ENCODE results near the gene ZNF804B.

ZNF804B gene

GRCh38 chr7:89002981-89003956, 243.8 kb downstream of the ZNF804B start:
- ChIA-PET POLR2A (no interaction called here), CTCF (no interaction called here)
- no peak for TF ChIP-seq CTCF (IDR thresholded peaks at IDR 0.05; ENCODE audit: insufficient read depth, low read length, missing control alignments)
- no peak for DNase-seq (ENCODE audit: low read depth, low spot score)
- H3K4me3 ChIP-seq (ENCODE audit: low read depth, low read length): no peak overlapping the region

GRCh38 chr7:89012016-89012415, 252.5 kb downstream of the ZNF804B start:
- ChIA-PET POLR2A (no interaction called here), CTCF (no interaction called here)
- no peak overlapping the region for H3K4me3 ChIP-seq (ENCODE audit: low read depth, low read length)
- no peak for DNase-seq (ENCODE audit: low read depth, low spot score)
- no peak for TF ChIP-seq CTCF (IDR thresholded peaks at IDR 0.05; ENCODE audit: insufficient read depth, low read length, missing control alignments)

- DNase-seq (ENCODE audit: low read depth, low spot score): no peak
- TF ChIP-seq CTCF (IDR thresholded peaks at IDR 0.05; ENCODE audit: insufficient read depth, low read length, missing control alignments): no peak
- H3K4me3 ChIP-seq (ENCODE audit: low read depth, low read length): no peak overlapping the region
- ChIA-PET POLR2A (no interaction called here), CTCF (no interaction called here)
Observed at GRCh38 chr7:89017695-89018094, 258.2 kb downstream of the ZNF804B start.

- no peak for DNase-seq (ENCODE audit: low read depth, low spot score)
- ChIA-PET CTCF (no interaction called here), POLR2A (no interaction called here)
- no peak for TF ChIP-seq CTCF (IDR thresholded peaks at IDR 0.05; ENCODE audit: insufficient read depth, low read length, missing control alignments)
- no peak overlapping the region for H3K4me3 ChIP-seq (ENCODE audit: low read depth, low read length)
Observed at GRCh38 chr7:89021741-89022140, 262.2 kb downstream of the ZNF804B start.

- DNase-seq (ENCODE audit: low read depth, low spot score): no peak
- POLR2A ChIA-PET: no interaction called here
- no peak for TF ChIP-seq CTCF (IDR thresholded peaks at IDR 0.05; ENCODE audit: insufficient read depth, low read length, missing control alignments)
- CTCF ChIA-PET: no interaction called here
- no peak overlapping the region for H3K4me3 ChIP-seq (ENCODE audit: low read depth, low read length)
Observed at GRCh38 chr7:89023206-89023605, 263.7 kb downstream of the ZNF804B start.

GRCh38 chr7:89023877-89024276, 264.4 kb downstream of the ZNF804B start:
- CTCF ChIA-PET: no interaction called here
- no peak for DNase-seq (ENCODE audit: low read depth, low spot score)
- no peak for TF ChIP-seq CTCF (IDR thresholded peaks at IDR 0.05; ENCODE audit: insufficient read depth, low read length, missing control alignments)
- no peak overlapping the region for H3K4me3 ChIP-seq (ENCODE audit: low read depth, low read length)
- POLR2A ChIA-PET: no interaction called here
